Effector CD8-positive, alpha-beta T cell (primary cell): ENCODE measurements around the gene ESRP2.

ENCODE experiments used
- DNase-seq: peaks from one replicate; lab custom pipeline; 2025; lab: John Stamatoyannopoulos, UW

The ESRP2 gene

GRCh38 chr16:68263559-68264127 lies 27.7 kb upstream of the ESRP2 start:
- DNase-seq, result no peak

- DNase-seq, result no peak
Measured at GRCh38 chr16:68259007-68259825, 23.3 kb upstream of the ESRP2 start.

GRCh38 chr16:68257906-68258800 lies 22.2 kb upstream of the ESRP2 start:
- no peak for DNase-seq

GRCh38 chr16:68257251-68257905 lies 21.5 kb upstream of the ESRP2 start:
- DNase-seq, result no peak

GRCh38 chr16:68255712-68256111 lies 19.8 kb upstream of the ESRP2 start:
- no peak for DNase-seq

- DNase-seq, result no peak
Measured at GRCh38 chr16:68253721-68254120, 17.8 kb upstream of the ESRP2 start.

- no peak for DNase-seq
Measured at GRCh38 chr16:68252383-68252782, 16.5 kb upstream of the ESRP2 start.

GRCh38 chr16:68251832-68252231 lies 15.9 kb upstream of the ESRP2 start:
- no peak for DNase-seq

GRCh38 chr16:68250951-68251350 lies 15.0 kb upstream of the ESRP2 start:
- no peak for DNase-seq

GRCh38 chr16:68249371-68249770 lies 13.4 kb upstream of the ESRP2 start:
- no peak for DNase-seq

GRCh38 chr16:68247932-68248331 lies 12.0 kb upstream of the ESRP2 start:
- DNase-seq, result no peak

GRCh38 chr16:68247400-68247799 lies 11.5 kb upstream of the ESRP2 start:
- no peak for DNase-seq

- no peak for DNase-seq
Measured at GRCh38 chr16:68246666-68247065, 10.7 kb upstream of the ESRP2 start.

GRCh38 chr16:68246121-68246520 lies 10.2 kb upstream of the ESRP2 start:
- no peak for DNase-seq

- peak; percentile 95 for DNase-seq
Measured at GRCh38 chr16:68244903-68245853, 9.3 kb upstream of the ESRP2 start, which contains the start of gene PLA2G15. PLA2G15 (plus strand) TSS chr16:68245373; CDS start chr16:68245427, 54 bp downstream.

- DNase-seq, result no peak
Measured at GRCh38 chr16:68244481-68244902, 8.6 kb upstream of the ESRP2 start.

- DNase-seq, result no peak
Measured at GRCh38 chr16:68242926-68243858, 7.3 kb upstream of the ESRP2 start.

GRCh38 chr16:68242085-68242484 lies 6.2 kb upstream of the ESRP2 start:
- no peak for DNase-seq

- DNase-seq, result no peak
Measured at GRCh38 chr16:68238029-68238345, 2.1 kb upstream of the ESRP2 start.
